Mucosa of gallbladder (tissue), 1 donor: ENCODE measurements around the gene ALDH7A1. TPM values are rescaled to one million over a fixed set of nuclear protein-coding genes. Genes with fewer than 3 reads are reported as not detected.
"Not testable (repeated sequence)": the region's sequence is repeated elsewhere in the genome, so short reads cannot be mapped to it uniquely, and the experiment has no call there.

ENCODE experiments used
- DNase-seq: peaks from one replicate; pipeline ENCODE4 v3.0.0-alpha.2; 2020; ENCODE audit warnings: low spot score
- total RNA-seq: library from RNA; stranded (reverse); gene quantifications from one replicate; pipeline ENCODE4 v1.2.1, GENCODE V29; 2021
- donor health status: DM: no; HTN: no; CAD: no.

ALDH7A1 gene
- total RNA-seq: 42.6 TPM

- peak; percentile 89 for DNase-seq
Observed at GRCh38 chr5:126594748-126595485, at the start of gene ALDH7A1. ALDH7A1 (minus strand) TSS chr5:126595219; CDS start chr5:126595198, 21 bp downstream.

- no peak for DNase-seq
Observed at GRCh38 chr5:126641387-126641786, 46.4 kb upstream of the ALDH7A1 start.

GRCh38 chr5:126640866-126641265 lies 45.8 kb upstream of the ALDH7A1 start:
- DNase-seq: no peak

DNA sequence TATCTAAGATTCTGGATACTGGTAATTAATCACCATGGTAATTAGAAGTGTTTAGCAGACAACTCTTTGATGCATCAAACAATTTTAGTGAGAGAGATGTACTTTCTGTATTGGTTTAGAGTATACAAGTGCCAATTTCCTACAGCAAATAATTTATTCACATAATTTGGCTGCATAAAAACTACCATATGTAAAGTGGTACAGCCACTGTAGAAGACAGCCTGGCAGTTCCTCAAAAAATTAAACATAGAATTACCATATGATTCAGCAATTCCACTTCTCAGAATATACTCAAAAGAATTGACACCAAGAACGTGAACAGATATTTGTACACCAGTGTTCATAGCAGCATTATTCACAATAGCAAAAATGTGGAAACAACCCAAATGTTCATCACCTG lies 41.9 kb upstream of the ALDH7A1 start:
- DNase-seq: no peak

GRCh38 chr5:126635585-126635984 lies 40.6 kb upstream of the ALDH7A1 start:
- no peak for DNase-seq

DNA sequence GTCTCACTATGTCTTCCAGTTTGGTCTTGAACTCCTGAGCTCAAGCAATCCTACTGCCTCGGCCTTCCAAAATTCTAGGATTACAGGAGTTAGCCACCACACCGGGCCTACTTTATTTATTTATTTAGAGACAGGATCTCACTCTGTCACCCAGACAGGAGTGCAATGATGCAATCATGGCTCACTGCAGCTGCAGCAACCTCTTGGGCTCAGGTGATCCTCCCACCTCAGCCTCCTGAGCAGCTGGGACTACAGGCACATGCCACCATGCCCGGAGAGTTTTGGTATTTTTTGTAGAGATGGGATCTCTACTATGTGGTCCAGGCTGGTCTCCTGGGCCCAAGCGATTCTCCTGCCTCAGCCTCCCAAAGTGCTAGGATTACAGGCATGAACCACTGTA lies 38.5 kb upstream of the ALDH7A1 start:
- no peak for DNase-seq

GRCh38 chr5:126631920-126632319 lies 36.9 kb upstream of the ALDH7A1 start:
- DNase-seq: no peak

DNA sequence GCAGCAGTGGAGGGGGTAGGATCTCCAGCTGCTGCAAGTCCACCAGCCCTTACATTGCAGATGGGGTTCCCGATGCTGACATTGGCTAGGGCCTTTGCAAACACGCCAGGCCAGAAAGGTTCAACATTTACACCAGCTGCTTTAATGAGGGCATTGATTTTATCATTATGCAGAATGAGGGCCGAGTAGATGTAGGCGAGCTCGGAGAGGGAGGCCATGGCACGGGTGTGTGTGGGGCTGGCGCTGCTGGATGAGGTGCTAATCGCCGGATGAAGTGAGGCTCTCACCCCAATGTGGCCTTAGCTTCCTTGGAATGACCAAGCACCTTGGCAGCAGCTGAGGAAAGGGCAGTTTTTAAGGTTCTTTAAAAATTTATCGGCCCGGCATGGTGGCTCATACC lies 33.1 kb upstream of the ALDH7A1 start:
- DNase-seq: no peak

DNA sequence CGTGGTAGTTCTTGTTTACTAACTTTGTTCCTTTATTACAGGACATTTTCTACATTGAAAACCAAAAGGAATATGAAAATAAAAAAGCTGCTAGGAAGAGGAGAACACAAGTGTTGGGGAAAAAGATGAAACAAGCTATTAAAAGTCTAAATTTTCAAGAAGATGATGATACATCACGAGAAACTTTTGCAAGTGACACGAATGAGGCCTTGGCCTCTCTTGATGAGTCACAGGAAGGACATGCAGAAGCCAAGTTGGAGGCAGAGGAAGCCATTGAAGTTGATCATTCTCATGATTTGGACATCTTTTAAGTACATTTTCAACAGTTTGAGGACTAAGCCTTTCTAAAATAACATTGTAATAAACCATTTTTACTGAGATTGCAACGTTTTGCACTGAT lies 29.5 kb upstream of the ALDH7A1 start:
- DNase-seq: no peak

GRCh38 chr5:126619781-126620180 lies 24.8 kb upstream of the ALDH7A1 start:
- no peak for DNase-seq

GRCh38 chr5:126617603-126618002 lies 22.6 kb upstream of the ALDH7A1 start:
- not testable (repeated sequence) for DNase-seq

- no peak for DNase-seq
Observed at GRCh38 chr5:126615286-126615685, 20.3 kb upstream of the ALDH7A1 start.

DNA sequence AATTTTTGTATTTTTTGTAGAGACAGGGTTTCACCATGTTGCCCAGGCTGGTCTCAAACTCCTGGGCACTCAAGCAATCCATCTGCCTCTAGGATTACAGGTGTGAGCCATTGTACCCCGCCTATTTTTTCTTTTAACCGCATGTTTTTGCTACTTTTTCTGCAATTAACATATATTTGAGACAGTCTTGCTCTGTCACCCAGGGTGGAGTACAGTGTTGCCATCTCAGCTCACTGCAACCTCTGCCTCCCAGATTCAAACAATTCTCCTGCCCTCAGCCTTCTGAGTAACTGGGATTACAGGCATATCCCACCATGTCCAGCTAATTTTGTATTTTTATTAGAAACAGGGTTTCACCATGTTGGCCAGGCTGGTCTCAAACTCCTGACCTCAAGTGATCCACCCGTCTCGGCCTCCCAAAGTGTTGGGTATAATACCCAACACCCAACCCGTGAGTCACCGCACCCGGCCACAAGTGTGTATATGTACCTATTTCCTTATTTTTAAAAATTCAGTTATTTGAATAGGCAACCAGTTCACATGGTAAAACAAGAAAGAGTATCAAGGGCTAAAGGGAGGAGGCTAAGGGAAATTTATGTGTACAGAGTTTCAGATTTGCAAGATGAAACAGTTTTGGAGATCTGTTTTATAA lies 19.0 kb upstream of the ALDH7A1 start:
- no peak for DNase-seq

DNA sequence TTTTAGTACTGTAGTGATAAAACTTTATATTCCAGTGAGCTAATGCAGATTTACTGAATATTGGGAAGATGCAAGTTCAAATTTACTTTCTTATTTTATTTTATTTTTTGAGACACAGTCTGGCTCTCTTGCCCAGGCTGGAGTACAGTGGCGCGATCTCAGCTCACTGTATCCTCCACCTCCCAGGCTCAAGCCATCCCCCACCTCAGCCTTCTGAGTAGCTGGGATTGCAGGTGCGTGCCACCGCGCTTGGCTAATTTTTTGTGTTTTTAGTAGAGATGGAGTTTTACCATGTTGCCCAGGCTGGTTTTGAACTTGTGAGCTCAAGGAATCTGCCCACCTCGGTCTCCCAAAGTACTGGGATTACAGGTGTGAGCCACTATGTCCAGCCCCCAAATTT lies 15.6 kb upstream of the ALDH7A1 start:
- no peak for DNase-seq

- DNase-seq: peak; percentile 15
Observed at GRCh38 chr5:126610160-126610559, 15.1 kb upstream of the ALDH7A1 start.

DNA sequence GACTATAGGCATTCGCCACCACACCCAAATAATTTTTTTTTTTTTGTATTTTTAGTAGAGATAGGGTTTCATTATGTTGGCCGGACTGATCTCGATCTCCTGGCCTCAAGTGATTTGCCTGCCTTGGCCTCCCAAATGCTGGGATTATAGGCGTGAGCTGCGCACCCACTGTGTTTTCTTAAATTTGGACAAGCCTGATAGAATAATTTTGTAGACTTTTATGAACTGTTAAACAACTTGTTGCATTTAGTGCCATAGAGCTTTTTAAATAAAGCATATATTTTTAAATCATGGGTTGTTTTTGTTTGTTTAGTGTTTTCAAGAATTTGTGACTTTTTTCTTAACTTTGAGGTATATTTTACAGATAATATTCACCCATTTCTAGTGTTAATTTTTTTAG lies 10.5 kb upstream of the ALDH7A1 start:
- DNase-seq: no peak

DNA sequence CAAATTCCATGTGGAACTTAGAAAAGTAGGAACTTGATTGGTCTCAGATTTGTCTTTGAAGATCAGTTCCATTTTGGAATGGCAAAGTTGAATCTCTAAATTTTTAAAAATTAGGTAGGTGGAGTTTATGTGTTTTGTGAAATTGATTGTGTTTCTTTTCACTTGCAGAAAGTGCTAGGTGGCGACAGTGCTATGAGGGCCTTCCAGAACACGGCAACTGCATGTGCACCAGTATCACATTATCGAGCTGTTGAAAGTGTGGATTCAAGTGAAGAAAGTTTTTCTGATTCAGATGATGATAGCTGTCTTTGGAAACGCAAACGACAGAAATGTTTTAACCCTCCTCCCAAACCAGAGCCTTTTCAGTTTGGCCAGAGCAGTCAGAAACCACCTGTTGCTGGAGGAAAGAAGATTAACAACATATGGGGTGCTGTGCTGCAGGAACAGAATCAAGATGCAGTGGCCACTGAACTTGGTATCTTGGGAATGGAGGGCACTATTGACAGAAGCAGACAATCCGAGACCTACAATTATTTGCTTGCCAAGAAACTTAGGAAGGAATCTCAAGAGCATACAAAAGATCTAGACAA lies 8.5 kb upstream of the ALDH7A1 start:
- DNase-seq: no peak

GRCh38 chr5:126600631-126601511 lies 5.9 kb upstream of the ALDH7A1 start, which contains the start of gene PHAX:
PHAX (plus strand) TSS chr5:126600947; CDS start chr5:126600963, 16 bp downstream.
- DNase-seq: peak; percentile 74

DNA sequence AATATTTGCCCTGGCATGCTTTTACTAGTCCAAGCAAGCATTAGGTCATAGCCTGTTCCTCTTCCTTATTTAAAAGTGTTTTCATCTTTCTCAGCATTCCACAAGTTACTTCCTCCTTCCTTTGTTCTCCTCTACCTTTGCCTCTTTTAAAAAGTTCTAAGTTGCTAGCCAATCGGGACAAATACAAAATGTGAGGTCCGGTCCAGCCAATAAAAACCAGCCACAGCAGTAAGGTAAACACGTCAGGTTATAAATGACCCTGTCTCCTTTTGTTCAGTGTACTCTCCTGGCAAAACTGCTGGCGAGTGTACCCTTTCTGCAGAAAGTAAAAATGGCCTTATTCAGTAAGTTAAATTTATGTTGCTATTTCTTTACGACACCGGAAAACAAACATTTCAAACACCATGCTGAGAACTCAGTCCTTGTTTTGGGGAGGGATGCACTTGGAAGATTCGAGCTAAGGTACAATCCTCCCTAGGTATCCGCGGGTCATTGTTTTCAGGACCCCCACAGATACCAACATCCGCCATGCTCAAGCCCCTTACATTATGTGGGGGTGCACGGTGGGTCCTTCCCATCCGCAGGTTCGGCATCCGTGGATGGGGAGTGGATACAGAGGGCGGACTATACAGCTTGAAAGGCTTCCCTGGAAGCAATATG lies 5.1 kb upstream of the ALDH7A1 start:
- not testable (repeated sequence) for DNase-seq

DNA sequence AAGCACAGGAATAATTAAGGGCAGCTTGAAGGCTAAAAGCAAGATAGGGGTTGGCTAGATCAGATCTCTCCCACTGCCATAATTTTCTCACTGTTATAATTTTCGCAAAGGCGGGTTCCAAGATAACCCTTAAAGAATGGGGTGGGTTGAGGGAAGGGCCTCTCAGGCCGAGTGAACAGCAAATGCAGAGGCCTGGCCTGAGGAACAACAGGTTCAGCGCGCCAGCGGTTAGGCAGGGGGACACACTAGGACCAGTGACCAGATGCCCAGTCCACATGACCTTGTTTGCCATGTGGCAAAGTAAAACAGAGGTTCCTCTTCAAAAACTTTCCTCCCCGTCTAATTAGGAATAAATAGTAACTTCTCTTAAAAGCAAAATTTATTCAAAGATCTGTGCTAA lies 4.5 kb upstream of the ALDH7A1 start:
- no peak for DNase-seq

DNA sequence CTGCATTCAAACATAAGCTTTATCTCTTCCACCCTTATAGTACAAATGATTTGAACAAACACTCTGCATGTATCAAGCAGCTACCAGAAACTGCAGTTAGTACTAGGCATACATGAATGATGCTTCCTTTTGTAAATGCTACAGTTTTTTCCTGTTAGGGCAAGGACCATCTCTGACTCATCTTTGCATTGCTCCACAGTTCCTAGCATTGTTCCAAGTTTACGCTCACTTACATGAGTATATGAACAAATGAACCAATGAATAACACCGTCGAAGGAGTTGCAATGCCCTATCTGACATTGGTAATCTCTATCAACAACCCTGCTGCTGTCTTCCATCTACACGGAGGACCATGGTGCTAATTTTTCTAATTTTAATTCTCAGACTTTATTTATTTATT lies 2.1 kb upstream of the ALDH7A1 start:
- DNase-seq: no peak
